ENCODE results near the gene WDR77.

Gene WDR77

GRCh38 chr1:111442457-111442856 is 6.6 kb downstream of the WDR77 start:
- no peak overlapping the region for H3K4me3 ChIP-seq
- TF ChIP-seq, protein P1, sequence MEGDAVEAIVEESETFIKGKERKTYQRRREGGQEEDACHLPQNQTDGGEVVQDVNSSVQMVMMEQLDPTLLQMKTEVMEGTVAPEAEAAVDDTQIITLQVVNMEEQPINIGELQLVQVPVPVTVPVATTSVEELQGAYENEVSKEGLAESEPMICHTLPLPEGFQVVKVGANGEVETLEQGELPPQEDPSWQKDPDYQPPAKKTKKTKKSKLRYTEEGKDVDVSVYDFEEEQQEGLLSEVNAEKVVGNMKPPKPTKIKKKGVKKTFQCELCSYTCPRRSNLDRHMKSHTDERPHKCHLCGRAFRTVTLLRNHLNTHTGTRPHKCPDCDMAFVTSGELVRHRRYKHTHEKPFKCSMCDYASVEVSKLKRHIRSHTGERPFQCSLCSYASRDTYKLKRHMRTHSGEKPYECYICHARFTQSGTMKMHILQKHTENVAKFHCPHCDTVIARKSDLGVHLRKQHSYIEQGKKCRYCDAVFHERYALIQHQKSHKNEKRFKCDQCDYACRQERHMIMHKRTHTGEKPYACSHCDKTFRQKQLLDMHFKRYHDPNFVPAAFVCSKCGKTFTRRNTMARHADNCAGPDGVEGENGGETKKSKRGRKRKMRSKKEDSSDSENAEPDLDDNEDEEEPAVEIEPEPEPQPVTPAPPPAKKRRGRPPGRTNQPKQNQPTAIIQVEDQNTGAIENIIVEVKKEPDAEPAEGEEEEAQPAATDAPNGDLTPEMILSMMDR (IDR thresholded peaks at IDR 0.05): no peak

GRCh38 chr1:111441573-111442192 is 7.4 kb downstream of the WDR77 start:
- H3K27ac ChIP-seq: no peak overlapping the region
- no peak for DNase-seq (ENCODE audit: low spot score)
- H3K4me3 ChIP-seq: no peak overlapping the region
- TF ChIP-seq, protein P1 (IDR thresholded peaks at IDR 0.05): no peak

More at GRCh38 chr1:111442457-111442856, 6.6 kb downstream of the WDR77 start:
- H3K27ac ChIP-seq: no peak overlapping the region
- no peak for DNase-seq (ENCODE audit: low spot score)

- no peak for DNase-seq (ENCODE audit: low spot score)
- Histone ChIP-seq H3K27ac (no peak overlapping the region), H3K4me3 (no peak overlapping the region)
- TF ChIP-seq, protein P1 (IDR thresholded peaks at IDR 0.05): no peak
These were observed 9.3 kb downstream of the WDR77 start for GRCh38 chr1:111439461-111440351.

DNA sequence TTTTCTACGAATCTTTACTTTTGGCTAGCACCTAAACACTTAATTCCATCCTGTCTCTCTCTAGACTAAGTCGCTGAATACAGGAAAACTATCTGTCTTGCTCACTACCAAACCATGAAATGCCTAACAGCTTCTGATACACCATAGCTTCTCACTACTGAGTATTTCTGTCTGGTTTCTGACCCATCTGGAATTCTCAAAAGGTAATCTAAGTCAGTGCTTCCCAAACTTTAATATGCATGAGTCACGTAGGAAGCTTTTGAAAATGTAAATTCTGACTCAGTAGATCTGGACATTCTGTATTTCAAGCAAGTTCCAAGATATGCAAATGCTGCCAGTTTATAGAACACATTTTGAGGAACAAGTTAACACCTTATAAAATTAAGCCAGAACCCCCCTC is 12.3 kb downstream of the WDR77 start:
- H3K27ac ChIP-seq: no peak overlapping the region
- TF ChIP-seq, protein P1 (IDR thresholded peaks at IDR 0.05): no peak
- no peak for DNase-seq (ENCODE audit: low spot score)

DNA sequence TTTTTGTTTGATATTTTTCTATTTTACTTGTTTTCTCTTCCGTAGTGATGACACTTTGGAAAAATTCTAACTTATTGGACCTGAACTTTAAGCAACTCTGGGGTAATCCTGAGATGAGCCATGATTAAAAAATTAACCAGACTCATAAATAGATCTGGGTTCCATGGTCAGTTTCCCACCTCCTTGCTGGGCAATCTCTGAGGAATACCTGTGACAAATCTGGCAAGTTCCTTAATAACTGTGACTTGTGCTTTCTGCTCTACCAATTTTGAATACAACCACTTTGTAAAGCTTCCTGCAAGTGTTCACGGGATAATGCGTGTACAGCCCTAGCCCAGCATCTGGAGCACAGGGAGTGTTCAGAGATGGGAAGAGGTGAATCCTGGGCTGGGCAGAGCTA is 24.8 kb downstream of the WDR77 start:
- TF ChIP-seq, protein P1 (IDR thresholded peaks at IDR 0.05): no peak
- no peak for DNase-seq (ENCODE audit: low spot score)

More for the DNA sequence above, 12.3 kb downstream of the WDR77 start:
- no peak overlapping the region for H3K4me3 ChIP-seq

GRCh38 chr1:111422546-111423391 is 26.3 kb downstream of the WDR77 start:
- no peak for DNase-seq (ENCODE audit: low spot score)
- TF ChIP-seq, protein P1 (IDR thresholded peaks at IDR 0.05): no peak
- no peak overlapping the region for H3K27ac ChIP-seq

More for the DNA sequence above, 24.8 kb downstream of the WDR77 start:
- Histone ChIP-seq H3K27ac (no peak overlapping the region), H3K4me3 (no peak overlapping the region)

More at GRCh38 chr1:111422546-111423391, 26.3 kb downstream of the WDR77 start:
- no peak overlapping the region for H3K4me3 ChIP-seq
